Sigmoid colon (tissue), 7 donors: ENCODE results near the gene TMEM141. TPM values are rescaled to one million over a fixed set of nuclear protein-coding genes. Genes with fewer than 3 reads are reported as not detected.

ENCODE experiments used
- DNase-seq: peaks from one replicate; pipeline ENCODE4 v3.0.0-alpha.2; 2019
- H3K27ac ChIP-seq, 4 donors: fragments of 200-600 bp; sonication (generic); one replicate each; pipeline ENCODE4 v1.5.1; 2016 to 2019; ENCODE audit warnings: mild to moderate bottlenecking in 1 of 4
- H3K27me3 ChIP-seq, 3 donors: fragments of 200-600 bp; sonication (generic); one replicate each; pipeline ENCODE4 v1.5.1; 2019; ENCODE audit warnings: mild to moderate bottlenecking in 1 of 3
- H3K36me3 ChIP-seq, 4 donors: fragments of 200-600 bp; sonication (generic); one replicate each; pipeline ENCODE4 v1.5.1; 2016 to 2019
- H3K4me1 ChIP-seq, 4 donors: fragments of 200-600 bp; sonication (generic); one replicate each; pipeline ENCODE4 v1.5.1; 2017 to 2019
- H3K4me3 ChIP-seq, 4 donors: fragments of 200-600 bp; sonication (generic); one replicate each; pipeline ENCODE4 v1.5.1; 2017 to 2019; ENCODE audit warnings: mild to moderate bottlenecking in 2 of 4, moderate library complexity in 1 of 4
- H3K9me3 ChIP-seq, 4 donors: fragments of 200-600 bp in 3 of 4; sonication (generic) in 3 of 4; one replicate each; pipeline versions ENCODE4 v1.5.1 to v1.6.1; 2013 to 2019
- EP300 ChIP-seq, 4 donors: sonication (generic); formaldehyde crosslinking; IDR thresholded peaks; one replicate each; pipeline ENCODE4 v1.6.1; 2017; ENCODE audit warnings: antibody characterized with exemption in 4 of 4
- POLR2A ChIP-seq, 2 donors: fragments of 450-650 bp; IDR thresholded peaks; one replicate each; pipeline ENCODE4 v1.6.1; 2016; ENCODE audit warnings: antibody characterized with exemption in 2 of 2, mild to moderate bottlenecking in 2 of 2, moderate library complexity in 2 of 2
- POLR2AphosphoS5 ChIP-seq, 4 donors: sonication (generic); formaldehyde crosslinking; IDR thresholded peaks; one replicate each; pipeline ENCODE4 v1.6.1; 2017; ENCODE audit warnings: antibody characterized with exemption in 4 of 4
- WGBS, 2 donors: extraction: QIAGEN DNeasy Blood & Tissue Kit; methylation state at CpG; one replicate each; pipeline ENCODE4 v1.1.7; 2013; 5-methylcytosine and 5-hydroxymethylcytosine counted together
- intact Hi-C: fragments of 100-400 bp; cut with DNase I; formaldehyde crosslinking; loops from one replicate; pipeline ENCODE4 v1.15.1; 2023
- polyA plus RNA-seq, 3 donors: library from polyadenylated mRNA; stranded (reverse); fragments of 200-250 nt; gene quantifications; one replicate each; pipeline ENCODE4 v1.2.3, GENCODE V29; 2013
- total RNA-seq, 4 donors: library from RNA; depleted of rRNA; stranded (reverse); fragments of >200 nt; gene quantifications; one replicate each; pipeline ENCODE4 v1.1.0, GENCODE V29; 2016
- TF ChIP-seq, protein P1 (sequence below), 4 experiments: fragments of 450-650 bp in 3 of 4; fragments of 200-600 bp in 1 of 4; IDR thresholded peaks; one replicate each; pipeline ENCODE4 v1.5.1; 2016 to 2019; ENCODE audit warnings: antibody characterized with exemption in 4 of 4, mild to moderate bottlenecking in 3 of 4, moderate library complexity in 2 of 4
- donor health status: healthy with polysubstance abuse.
- donor health status: Bipolar disorder and iron deficiency.
- donor health status: healthy.

TMEM141 gene
- total and polyA plus RNA-seq, 7 donors: 37.5 to 629 (median 84.7) TPM

DNA sequence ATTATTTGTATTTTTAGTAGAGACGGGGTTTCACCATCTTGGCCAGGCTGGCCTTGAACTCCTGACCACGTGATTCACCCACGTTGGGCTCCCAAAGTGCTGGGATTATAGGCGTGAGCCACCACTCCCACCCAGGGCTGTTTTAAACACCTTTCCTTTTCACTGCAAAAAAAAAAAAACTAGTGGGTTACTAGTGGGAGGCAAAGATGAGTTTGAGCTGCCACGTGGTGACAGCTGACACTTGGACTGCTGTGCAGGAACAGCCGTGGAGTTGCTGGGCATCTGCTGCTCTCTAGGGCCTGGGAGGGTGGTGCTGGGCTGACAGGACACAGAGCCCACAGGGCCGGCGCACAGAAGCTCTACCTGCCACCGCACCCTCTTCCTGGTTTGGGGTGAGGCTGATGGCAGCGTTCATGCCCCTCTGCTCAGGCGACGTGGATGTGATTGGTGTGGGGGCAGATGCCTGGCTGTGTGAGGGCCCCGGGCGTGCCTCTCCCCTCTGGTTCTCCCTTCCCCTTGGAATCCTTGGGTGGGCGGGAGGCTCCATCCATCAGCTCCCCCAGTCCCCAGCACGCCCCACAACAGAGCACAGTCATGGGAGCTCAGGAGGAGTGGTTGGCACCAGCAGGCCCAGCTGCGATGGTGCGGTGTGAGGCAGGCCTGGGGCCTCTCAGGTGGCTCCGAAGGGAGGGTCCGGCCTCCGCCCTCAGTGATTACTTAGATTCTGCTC is 33.5 kb downstream of the TMEM141 start:
- intact Hi-C loops: no loop called here
- H3K27ac ChIP-seq: no peak overlapping the region
- H3K4me1 ChIP-seq: peaks cover 0 to 19% (median 17%) of the 10 kb centered on the region in 4 donors
- DNase-seq: no peak
- no peak overlapping the region for H3K4me3 ChIP-seq
- H3K9me3 ChIP-seq: no peaks in the 10 kb centered on the region
- WGBS, 2 donors: 88 to 92% methylated on average over 21 of the region's 21 CpGs
- no peaks in the 10 kb centered on the region for H3K27me3 ChIP-seq
- H3K36me3 ChIP-seq: peaks cover 5 to 62% (median 34%) of the 10 kb centered on the region in 4 donors
- TF ChIP-seq EP300 (IDR thresholded peaks at IDR 0.05) (no peak), POLR2A (IDR thresholded peaks at IDR 0.05) (no peak)

DNA sequence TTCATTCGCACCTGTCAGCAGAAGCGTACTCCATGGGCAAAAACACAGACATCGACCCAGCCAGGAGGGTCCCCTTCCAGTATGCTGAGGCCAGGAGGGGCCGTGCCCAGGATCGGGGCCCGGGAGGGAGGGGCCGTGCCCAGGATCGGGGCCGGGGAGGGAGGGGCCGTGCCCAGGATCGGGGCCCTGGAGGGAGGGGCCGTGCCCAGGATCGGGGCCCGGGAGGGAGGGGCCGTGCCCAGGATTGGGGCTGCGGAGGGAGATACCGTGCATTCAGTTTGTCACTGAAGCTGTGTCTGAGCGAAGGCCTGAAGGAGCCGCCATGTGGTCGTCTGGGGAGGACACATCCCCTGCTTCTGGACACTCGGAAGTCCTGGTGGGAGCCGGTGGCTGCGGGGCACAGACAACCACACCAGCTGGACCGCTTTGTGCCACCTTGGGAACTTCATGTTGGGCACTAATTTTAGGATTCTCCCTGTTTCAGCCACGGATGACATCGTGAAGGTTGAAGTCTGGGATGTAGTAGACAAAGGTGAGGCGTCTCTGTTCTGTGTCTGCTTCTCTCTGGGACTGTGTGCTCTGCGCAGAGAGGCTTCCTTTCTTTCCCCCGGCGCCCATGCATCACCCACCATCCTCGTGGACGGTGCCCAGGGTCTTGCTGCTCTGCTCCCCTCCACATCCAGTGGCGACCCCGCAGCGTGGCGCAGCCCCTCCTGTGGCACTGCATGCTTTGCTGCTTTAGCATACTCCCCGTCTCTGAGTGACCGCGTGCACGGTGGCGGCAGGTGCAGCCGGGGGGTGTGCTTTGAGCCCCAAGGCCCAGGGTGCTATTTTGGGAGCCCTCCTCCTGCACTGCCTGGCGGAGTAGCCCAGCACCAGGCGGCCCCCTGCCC is 34.4 kb downstream of the TMEM141 start:
- H3K9me3 ChIP-seq: no peaks in the 10 kb centered on the region
- peaks cover 0 to 18% (median 17%) of the 10 kb centered on the region in 4 donors for H3K4me1 ChIP-seq
- H3K27ac ChIP-seq: no peak overlapping the region
- H3K4me3 ChIP-seq: no peak overlapping the region
- TF ChIP-seq POLR2AphosphoS5 (IDR thresholded peaks at IDR 0.05): no peak
- no peak for TF ChIP-seq POLR2A (IDR thresholded peaks at IDR 0.05)
- no peak for TF ChIP-seq EP300 (IDR thresholded peaks at IDR 0.05)
- TF ChIP-seq, protein P1, sequence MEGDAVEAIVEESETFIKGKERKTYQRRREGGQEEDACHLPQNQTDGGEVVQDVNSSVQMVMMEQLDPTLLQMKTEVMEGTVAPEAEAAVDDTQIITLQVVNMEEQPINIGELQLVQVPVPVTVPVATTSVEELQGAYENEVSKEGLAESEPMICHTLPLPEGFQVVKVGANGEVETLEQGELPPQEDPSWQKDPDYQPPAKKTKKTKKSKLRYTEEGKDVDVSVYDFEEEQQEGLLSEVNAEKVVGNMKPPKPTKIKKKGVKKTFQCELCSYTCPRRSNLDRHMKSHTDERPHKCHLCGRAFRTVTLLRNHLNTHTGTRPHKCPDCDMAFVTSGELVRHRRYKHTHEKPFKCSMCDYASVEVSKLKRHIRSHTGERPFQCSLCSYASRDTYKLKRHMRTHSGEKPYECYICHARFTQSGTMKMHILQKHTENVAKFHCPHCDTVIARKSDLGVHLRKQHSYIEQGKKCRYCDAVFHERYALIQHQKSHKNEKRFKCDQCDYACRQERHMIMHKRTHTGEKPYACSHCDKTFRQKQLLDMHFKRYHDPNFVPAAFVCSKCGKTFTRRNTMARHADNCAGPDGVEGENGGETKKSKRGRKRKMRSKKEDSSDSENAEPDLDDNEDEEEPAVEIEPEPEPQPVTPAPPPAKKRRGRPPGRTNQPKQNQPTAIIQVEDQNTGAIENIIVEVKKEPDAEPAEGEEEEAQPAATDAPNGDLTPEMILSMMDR (IDR thresholded peaks at IDR 0.05): no peak
- WGBS, 2 donors: 91 to 93% methylated on average over 44 of the region's 44 CpGs
- H3K36me3 ChIP-seq: peaks cover 14 to 71% (median 42%) of the 10 kb centered on the region in 4 donors
- H3K27me3 ChIP-seq: no peaks in the 10 kb centered on the region
- intact Hi-C loops: no loop called here
- DNase-seq: no peak

DNA sequence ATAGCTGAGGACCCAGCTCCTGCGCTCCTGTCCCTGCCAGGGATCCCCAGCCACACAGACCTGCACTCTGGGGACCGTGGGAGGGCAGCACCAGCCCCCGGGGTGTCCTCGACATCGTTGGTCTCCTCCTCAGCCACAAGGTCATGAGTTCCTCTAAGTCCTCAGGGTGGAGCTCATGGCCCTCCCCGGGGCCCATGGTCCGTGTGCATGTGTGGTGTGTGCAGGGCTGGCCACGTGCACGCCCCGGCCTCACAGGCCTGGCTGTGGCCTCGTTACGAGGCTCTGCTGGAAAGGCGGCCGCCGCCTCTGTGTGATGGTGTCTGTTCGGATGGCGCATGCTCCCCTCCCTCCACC is 35.0 kb downstream of the TMEM141 start:
- H3K4me3 ChIP-seq: no peak overlapping the region
- TF ChIP-seq POLR2A (IDR thresholded peaks at IDR 0.05) (no peak), EP300 (IDR thresholded peaks at IDR 0.05) (no peak), POLR2AphosphoS5 (IDR thresholded peaks at IDR 0.05) (no peak)
- TF ChIP-seq, protein P1 (IDR thresholded peaks at IDR 0.05): no peak
- no peak for DNase-seq
- no peak overlapping the region for H3K27ac ChIP-seq
- peaks cover 14 to 77% (median 48%) of the 10 kb centered on the region in 4 donors for H3K36me3 ChIP-seq
- H3K27me3 ChIP-seq: no peaks in the 10 kb centered on the region
- H3K4me1 ChIP-seq: peaks cover 0 to 12% (median 11%) of the 10 kb centered on the region in 4 donors
- intact Hi-C loops: no loop called here
- no peaks in the 10 kb centered on the region for H3K9me3 ChIP-seq
- 93 to 94% methylated on average over 17 of the region's 17 CpGs for WGBS, 2 donors

DNA sequence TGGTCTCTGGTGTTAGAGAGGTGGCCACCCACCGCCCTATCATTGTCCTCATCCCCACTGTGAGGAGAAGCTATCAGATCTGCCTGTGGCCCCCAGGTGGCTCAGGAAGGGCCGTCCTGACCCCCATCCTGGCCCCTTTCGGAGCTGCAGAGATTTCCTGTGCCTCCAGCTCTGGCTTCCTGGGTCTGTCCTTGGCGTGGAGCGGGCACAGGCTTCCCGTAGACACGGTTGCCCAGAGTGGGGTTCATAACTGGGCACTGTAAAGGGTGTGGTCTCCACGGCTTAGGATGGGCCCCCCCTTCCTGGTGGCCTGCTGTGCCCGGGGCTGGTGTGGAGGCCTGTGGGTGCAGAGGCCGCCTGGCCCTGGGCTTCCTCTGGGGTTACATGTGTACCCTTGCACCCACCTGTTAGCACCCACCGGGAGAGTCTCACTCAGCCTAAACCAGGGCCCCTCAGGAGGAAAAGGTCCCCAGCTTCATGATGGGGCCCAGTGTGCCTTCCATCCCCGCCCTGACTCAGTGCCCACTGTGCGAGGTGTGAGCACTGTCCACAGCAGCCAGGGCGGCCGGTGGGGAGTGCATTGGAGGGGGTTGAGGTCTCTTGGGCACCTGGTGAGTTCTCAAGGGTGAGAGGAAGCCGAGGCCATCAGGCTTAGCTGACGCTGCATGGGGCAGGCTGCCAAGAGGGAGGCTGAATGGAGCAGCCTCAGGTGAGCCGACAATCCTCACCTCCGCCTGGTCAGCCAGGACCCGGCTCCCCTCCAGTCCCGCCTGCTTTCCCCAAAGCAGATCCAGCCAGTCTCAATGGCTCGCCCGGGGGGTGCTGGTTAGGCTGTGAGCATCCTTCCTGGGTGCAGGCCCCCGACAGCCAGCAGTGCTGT is 35.8 kb downstream of the TMEM141 start:
- intact Hi-C loops: no loop called here
- no peak for DNase-seq

More for the DNA sequence above, 35.8 kb downstream of the TMEM141 start:
- TF ChIP-seq, protein P1 (IDR thresholded peaks at IDR 0.05): no peak
- TF ChIP-seq POLR2A (IDR thresholded peaks at IDR 0.05) (no peak), POLR2AphosphoS5 (IDR thresholded peaks at IDR 0.05) (no peak), EP300 (IDR thresholded peaks at IDR 0.05) (no peak)
- Histone ChIP-seq H3K9me3 (no peaks in the 10 kb centered on the region), H3K4me3 (no peak overlapping the region), H3K27me3 (no peaks in the 10 kb centered on the region), H3K36me3 (peaks cover 14 to 85% (median 52%) of the 10 kb centered on the region in 4 donors), H3K27ac (no peak overlapping the region), H3K4me1 (peaks cover 0 to 4% (median 4%) of the 10 kb centered on the region in 4 donors)
- WGBS, 2 donors: 91 to 93% methylated on average over 24 of the region's 24 CpGs
